HepG2 (cell line): ENCODE data around the gene GBA2. TPM values are rescaled to one million over a fixed set of nuclear protein-coding genes. Genes with fewer than 3 reads are reported as not detected.
A peak's percentile ranks its signal among the peaks of the same experiment; 100 is the strongest.

Experiments
- AGO2 ChIP-seq: fragments of 200-400 bp; formaldehyde crosslinking; optimal IDR thresholded peaks from 2 replicates; pipeline ENCODE3; 2017; ENCODE audit warnings: mild to moderate bottlenecking, low read depth, low read length, moderate library complexity
- DPF2 ChIP-seq: sonication (generic); formaldehyde crosslinking; IDR thresholded peaks from 2 replicates; pipeline ENCODE4 v1.4.0; 2020; ENCODE audit warnings: mild to moderate bottlenecking, low read depth, missing genetic modification reagents, borderline replicate concordance
- HNF4G ChIP-seq, 2 experiments: sonication (generic) in 1 of 2; formaldehyde crosslinking in 1 of 2; IDR thresholded peaks; 2 replicates each; pipeline versions ENCODE4 v1.4.0 to v1.6.1; 2011 to 2020; ENCODE audit warnings: borderline replicate concordance in 2 of 2, low read depth in 2 of 2, mild to moderate bottlenecking in 2 of 2, low read length in 1 of 2, missing genetic modification reagents in 1 of 2, moderate library complexity in 1 of 2
- JUND ChIP-seq: sonication (generic); formaldehyde crosslinking; IDR thresholded peaks from 2 replicates; pipeline ENCODE4 v1.8.0; 2022; ENCODE audit warnings: mild to moderate bottlenecking, missing genetic modification reagents
- KLF12 ChIP-seq: sonication (generic); formaldehyde crosslinking; IDR thresholded peaks from 2 replicates; pipeline ENCODE4 v1.4.0; 2020; ENCODE audit warnings: missing genetic modification reagents, borderline replicate concordance
- MAZ ChIP-seq, 2 experiments: sonication (generic) in 1 of 2; formaldehyde crosslinking in 1 of 2; IDR thresholded peaks; 2 replicates each; pipeline versions ENCODE4 v1.5.0 to v1.6.1; 2012 to 2020; ENCODE audit warnings: low read depth in 2 of 2, mild to moderate bottlenecking in 2 of 2, borderline replicate concordance in 1 of 2, improper control_type of control experiment in 1 of 2, low read length in 1 of 2, missing genetic modification reagents in 1 of 2, moderate library complexity in 1 of 2
- MTA3 ChIP-seq: sonication (generic); formaldehyde crosslinking; IDR thresholded peaks from 2 replicates; pipeline ENCODE4 v1.4.0; 2020; ENCODE audit warnings: missing genetic modification reagents
- SIN3A ChIP-seq: IDR thresholded peaks from 2 replicates; pipeline ENCODE4 v1.6.1; 2011; ENCODE audit warnings: low read depth, mild to moderate bottlenecking, control low read depth, low read length, borderline replicate concordance
- SSRP1 ChIP-seq: IDR thresholded peaks from 2 replicates; pipeline ENCODE4 v1.6.1; 2016; ENCODE audit warnings: control low read depth
- TCF7L2 ChIP-seq: IDR thresholded peaks from 2 replicates; pipeline ENCODE4 v1.6.1; 2011; ENCODE audit warnings: mild to moderate bottlenecking, low read depth, low read length, moderate library complexity
- ZNF121 ChIP-seq: sonication (generic); formaldehyde crosslinking; IDR thresholded peaks from 2 replicates; pipeline ENCODE4 v1.5.0; 2020; ENCODE audit warnings: mild to moderate bottlenecking, missing genetic modification reagents
- ZNF335 ChIP-seq: sonication (generic); formaldehyde crosslinking; IDR thresholded peaks from 2 replicates; pipeline ENCODE4 v1.4.0; 2020; ENCODE audit warnings: missing genetic modification reagents
- ZNF501 ChIP-seq: sonication (generic); formaldehyde crosslinking; IDR thresholded peaks from 2 replicates; pipeline ENCODE4 v1.5.1; 2020; ENCODE audit warnings: mild to moderate bottlenecking, moderate library complexity, missing genetic modification reagents
- polyA plus RNA-seq, 8 experiments: library from polyadenylated mRNA; depleted of rRNA in 3 of 8; stranded (reverse) in 7 of 8; unstranded in 1 of 8; fragments of >200 nt; fragmentation: Illumina TruSeq in 4 of 8; extraction: Trizol in 4 of 8; gene quantifications; 2 replicates each; pipeline versions ENCODE4 v1.2.1 to v1.2.3, GENCODE V29; 2011 to 2016; ENCODE audit warnings: low read depth in 4 of 8, missing spikeins in 1 of 8, mixed read lengths in 1 of 8; ENCODE audit not compliant: insufficient read depth in 1 of 8
- total RNA-seq, 5 experiments: library from RNA; depleted of rRNA; stranded (reverse); fragments of >200 nt; fragmentation: Illumina TruSeq; extraction: Trizol; gene quantifications; 2 replicates each; pipeline ENCODE4 v1.2.3, GENCODE V29; 2016; ENCODE audit warnings: low read depth in 1 of 5
- TF ChIP-seq, protein P1 (sequence below): sonication (generic); formaldehyde crosslinking; IDR thresholded peaks from 2 replicates; pipeline ENCODE4 v1.5.1; 2020; ENCODE audit warnings: mild to moderate bottlenecking, missing genetic modification reagents, moderate library complexity
- TF ChIP-seq, protein P2 (sequence below): sonication (generic); formaldehyde crosslinking; IDR thresholded peaks from 2 replicates; pipeline ENCODE4 v1.5.0; 2020; ENCODE audit warnings: missing genetic modification reagents
- TF ChIP-seq, protein P3 (sequence below): sonication (generic); formaldehyde crosslinking; IDR thresholded peaks from 2 replicates; pipeline ENCODE4 v1.8.1; 2023; ENCODE audit warnings: mild to moderate bottlenecking, moderate library complexity, missing genetic modification reagents
- TF ChIP-seq, protein P4 (sequence below): sonication (generic); formaldehyde crosslinking; IDR thresholded peaks from 2 replicates; pipeline ENCODE4 v1.4.0; 2020; ENCODE audit warnings: mild to moderate bottlenecking, missing genetic modification reagents

The GBA2 gene
- total and polyA plus RNA-seq, 2 of the 13 experiments (the other 11 are each of a cell fraction or from before 2014, with no cell fraction given), result 37.5 to 86.1 TPM

DNA sequence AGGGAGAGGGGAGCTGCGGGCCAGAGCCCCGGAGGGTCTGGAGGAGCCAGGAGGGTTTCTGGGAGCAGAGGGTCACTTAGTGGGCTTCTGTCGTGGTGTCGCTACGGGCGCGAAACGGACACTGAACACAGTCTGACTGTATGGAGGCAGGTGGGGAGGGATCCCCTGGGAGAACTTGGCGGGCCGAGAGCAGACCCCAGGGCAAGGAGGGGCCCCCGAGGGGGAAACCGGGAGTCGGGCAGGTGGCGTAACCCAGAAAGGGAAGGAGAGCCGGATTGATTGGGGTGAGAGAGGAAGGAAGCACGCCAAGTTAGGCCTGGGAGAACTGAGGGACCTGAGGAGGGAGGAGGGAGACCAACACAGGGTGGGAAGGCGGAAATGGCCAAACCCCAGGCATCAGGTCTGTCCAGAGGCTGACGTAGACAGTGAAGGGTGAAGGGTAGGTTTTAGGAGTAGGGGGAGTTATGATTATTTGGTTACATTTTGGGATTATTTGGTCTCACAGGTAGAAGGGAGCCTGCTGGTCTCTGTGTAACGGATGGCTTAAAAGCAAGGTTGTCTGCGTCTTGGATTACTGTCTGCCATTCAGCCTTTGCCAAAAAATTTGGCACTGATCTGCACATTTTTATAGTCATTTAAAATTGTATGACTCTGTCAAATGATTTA lies 8.3 kb upstream of the GBA2 start (continued):
- TF ChIP-seq, protein P1, sequence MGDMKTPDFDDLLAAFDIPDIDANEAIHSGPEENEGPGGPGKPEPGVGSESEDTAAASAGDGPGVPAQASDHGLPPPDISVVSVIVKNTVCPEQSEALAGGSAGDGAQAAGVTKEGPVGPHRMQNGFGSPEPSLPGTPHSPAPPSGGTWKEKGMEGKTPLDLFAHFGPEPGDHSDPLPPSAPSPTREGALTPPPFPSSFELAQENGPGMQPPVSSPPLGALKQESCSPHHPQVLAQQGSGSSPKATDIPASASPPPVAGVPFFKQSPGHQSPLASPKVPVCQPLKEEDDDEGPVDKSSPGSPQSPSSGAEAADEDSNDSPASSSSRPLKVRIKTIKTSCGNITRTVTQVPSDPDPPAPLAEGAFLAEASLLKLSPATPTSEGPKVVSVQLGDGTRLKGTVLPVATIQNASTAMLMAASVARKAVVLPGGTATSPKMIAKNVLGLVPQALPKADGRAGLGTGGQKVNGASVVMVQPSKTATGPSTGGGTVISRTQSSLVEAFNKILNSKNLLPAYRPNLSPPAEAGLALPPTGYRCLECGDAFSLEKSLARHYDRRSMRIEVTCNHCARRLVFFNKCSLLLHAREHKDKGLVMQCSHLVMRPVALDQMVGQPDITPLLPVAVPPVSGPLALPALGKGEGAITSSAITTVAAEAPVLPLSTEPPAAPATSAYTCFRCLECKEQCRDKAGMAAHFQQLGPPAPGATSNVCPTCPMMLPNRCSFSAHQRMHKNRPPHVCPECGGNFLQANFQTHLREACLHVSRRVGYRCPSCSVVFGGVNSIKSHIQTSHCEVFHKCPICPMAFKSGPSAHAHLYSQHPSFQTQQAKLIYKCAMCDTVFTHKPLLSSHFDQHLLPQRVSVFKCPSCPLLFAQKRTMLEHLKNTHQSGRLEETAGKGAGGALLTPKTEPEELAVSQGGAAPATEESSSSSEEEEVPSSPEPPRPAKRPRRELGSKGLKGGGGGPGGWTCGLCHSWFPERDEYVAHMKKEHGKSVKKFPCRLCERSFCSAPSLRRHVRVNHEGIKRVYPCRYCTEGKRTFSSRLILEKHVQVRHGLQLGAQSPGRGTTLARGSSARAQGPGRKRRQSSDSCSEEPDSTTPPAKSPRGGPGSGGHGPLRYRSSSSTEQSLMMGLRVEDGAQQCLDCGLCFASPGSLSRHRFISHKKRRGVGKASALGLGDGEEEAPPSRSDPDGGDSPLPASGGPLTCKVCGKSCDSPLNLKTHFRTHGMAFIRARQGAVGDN (CRISPR knock-in tag), result no peak; the same call in none of the 2 replicates
- TF ChIP-seq AGO2, result peak; percentile 88
- no peak for TF ChIP-seq ZNF121 (CRISPR knock-in tag)
- TF ChIP-seq, protein P2, sequence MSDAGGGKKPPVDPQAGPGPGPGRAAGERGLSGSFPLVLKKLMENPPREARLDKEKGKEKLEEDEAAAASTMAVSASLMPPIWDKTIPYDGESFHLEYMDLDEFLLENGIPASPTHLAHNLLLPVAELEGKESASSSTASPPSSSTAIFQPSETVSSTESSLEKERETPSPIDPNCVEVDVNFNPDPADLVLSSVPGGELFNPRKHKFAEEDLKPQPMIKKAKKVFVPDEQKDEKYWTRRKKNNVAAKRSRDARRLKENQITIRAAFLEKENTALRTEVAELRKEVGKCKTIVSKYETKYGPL (CRISPR knock-in tag), result no peak
- no peak for TF ChIP-seq SSRP1 (CRISPR knock-in tag)
- no peak for TF ChIP-seq JUND
- TF ChIP-seq MTA3 (CRISPR knock-in tag), result no peak
- peak; percentile 10; the same call in 1 of the 2 replicates for TF ChIP-seq ZNF501 (CRISPR knock-in tag)
- TF ChIP-seq TCF7L2, result no peak
- TF ChIP-seq, protein P3, sequence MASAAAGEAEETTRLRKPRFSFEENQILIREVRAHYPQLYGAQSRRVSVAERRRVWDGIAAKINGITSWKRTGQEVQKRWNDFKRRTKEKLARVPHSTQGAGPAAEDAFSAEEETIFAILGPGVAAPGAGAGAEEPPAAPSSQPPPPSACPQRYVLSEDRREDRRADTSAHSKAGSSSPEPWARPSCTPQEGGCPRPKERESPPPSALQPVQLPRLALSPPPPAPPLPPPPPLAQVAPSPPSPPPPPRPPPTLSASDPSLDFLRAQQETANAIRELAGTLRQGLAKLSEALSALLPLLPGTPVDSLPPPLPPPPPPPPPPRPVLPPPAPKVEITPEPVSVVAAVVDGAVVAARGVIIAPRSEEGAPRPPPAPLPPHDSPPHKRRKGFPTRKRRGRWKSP (CRISPR knock-in tag), result no peak
- peak; percentile 50; the same call in 1 of the 2 replicates for TF ChIP-seq SIN3A
- TF ChIP-seq, protein P4, sequence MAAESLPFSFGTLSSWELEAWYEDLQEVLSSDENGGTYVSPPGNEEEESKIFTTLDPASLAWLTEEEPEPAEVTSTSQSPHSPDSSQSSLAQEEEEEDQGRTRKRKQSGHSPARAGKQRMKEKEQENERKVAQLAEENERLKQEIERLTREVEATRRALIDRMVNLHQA (CRISPR knock-in tag), result no peak
- TF ChIP-seq KLF12, result peak; percentile 27; the same call in 1 of the 2 replicates
- TF ChIP-seq ZNF335, result no peak
- TF ChIP-seq MAZ (IDR thresholded peaks at IDR 0.05; ENCODE audit: borderline replicate concordance, low read depth, low read length), result no peak
- 0 out of 2 replicates have a peak, but pooled peaks have one; percentile 16 for TF ChIP-seq MAZ (CRISPR knock-in tag; IDR thresholded peaks at IDR 0.05; ENCODE audit: low read depth)
- TF ChIP-seq DPF2 (CRISPR knock-in tag), result no peak
- no peak for TF ChIP-seq HNF4G (IDR thresholded peaks at IDR 0.05; ENCODE audit: borderline replicate concordance, low read depth, low read length)
- 0 out of 2 replicates have a peak, but pooled peaks have one; percentile 1 for TF ChIP-seq HNF4G (CRISPR knock-in tag; IDR thresholded peaks at IDR 0.05; ENCODE audit: borderline replicate concordance, low read depth)
